ENCODE data around the gene ARHGEF26.

DNA sequence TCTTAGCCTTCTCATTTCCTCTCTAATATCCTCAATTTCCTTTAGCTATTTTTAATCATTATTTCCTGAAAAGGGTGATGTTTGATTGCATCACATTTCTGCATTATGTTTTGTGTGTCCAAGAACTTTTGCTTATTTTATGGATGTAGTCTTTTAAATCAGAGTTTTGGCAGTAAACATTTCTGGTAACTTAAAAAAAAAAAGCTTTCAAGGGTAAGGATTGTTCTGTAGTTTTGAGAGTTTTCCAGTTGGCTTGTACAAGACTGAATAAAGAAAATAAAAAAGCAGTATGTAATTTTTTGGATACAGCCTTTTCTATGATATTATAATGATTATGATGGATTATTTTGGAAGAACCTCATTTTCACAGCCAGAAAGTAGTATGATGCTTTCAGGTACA is 103.7 kb downstream of the ARHGEF26 start:
- TF ChIP-seq, protein P1, sequence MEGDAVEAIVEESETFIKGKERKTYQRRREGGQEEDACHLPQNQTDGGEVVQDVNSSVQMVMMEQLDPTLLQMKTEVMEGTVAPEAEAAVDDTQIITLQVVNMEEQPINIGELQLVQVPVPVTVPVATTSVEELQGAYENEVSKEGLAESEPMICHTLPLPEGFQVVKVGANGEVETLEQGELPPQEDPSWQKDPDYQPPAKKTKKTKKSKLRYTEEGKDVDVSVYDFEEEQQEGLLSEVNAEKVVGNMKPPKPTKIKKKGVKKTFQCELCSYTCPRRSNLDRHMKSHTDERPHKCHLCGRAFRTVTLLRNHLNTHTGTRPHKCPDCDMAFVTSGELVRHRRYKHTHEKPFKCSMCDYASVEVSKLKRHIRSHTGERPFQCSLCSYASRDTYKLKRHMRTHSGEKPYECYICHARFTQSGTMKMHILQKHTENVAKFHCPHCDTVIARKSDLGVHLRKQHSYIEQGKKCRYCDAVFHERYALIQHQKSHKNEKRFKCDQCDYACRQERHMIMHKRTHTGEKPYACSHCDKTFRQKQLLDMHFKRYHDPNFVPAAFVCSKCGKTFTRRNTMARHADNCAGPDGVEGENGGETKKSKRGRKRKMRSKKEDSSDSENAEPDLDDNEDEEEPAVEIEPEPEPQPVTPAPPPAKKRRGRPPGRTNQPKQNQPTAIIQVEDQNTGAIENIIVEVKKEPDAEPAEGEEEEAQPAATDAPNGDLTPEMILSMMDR (conservative IDR thresholded peaks at IDR 0.05; ENCODE audit: low read depth in 2 of 2), result no peak
- TF ChIP-seq EZH2 (IDR thresholded peaks at IDR 0.05; ENCODE audit: low read depth, unreplicated experiment) (no peak), POLR2AphosphoS5 (IDR thresholded peaks at IDR 0.05; ENCODE audit: low read depth) (no peak), CREB1 (CRISPR knock-in tag; IDR thresholded peaks at IDR 0.05; ENCODE audit: low read depth) (no peak), REST (IDR thresholded peaks at IDR 0.05; ENCODE audit: unreplicated experiment) (no peak), JUNB (IDR thresholded peaks at IDR 0.05; ENCODE audit: unreplicated experiment) (no peak), STAT1 (IDR thresholded peaks at IDR 0.05; ENCODE audit: unreplicated experiment) (no peak), NANOG (IDR thresholded peaks at IDR 0.05; ENCODE audit: borderline replicate concordance) (no peak), EZH2phosphoT487 (IDR thresholded peaks at IDR 0.05; ENCODE audit: unreplicated experiment) (no peak), ZNF331 (CRISPR knock-in tag; IDR thresholded peaks at IDR 0.05; ENCODE audit: low read depth) (no peak), ZNF114 (CRISPR knock-in tag; IDR thresholded peaks at IDR 0.05) (no peak), ZNF462 (CRISPR knock-in tag; IDR thresholded peaks at IDR 0.05) (no peak)
- TF ChIP-seq, protein P2, sequence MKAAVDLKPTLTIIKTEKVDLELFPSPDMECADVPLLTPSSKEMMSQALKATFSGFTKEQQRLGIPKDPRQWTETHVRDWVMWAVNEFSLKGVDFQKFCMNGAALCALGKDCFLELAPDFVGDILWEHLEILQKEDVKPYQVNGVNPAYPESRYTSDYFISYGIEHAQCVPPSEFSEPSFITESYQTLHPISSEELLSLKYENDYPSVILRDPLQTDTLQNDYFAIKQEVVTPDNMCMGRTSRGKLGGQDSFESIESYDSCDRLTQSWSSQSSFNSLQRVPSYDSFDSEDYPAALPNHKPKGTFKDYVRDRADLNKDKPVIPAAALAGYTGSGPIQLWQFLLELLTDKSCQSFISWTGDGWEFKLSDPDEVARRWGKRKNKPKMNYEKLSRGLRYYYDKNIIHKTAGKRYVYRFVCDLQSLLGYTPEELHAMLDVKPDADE (IDR thresholded peaks at IDR 0.05), result no peak

Data from GM23338 (cell line).